GM21619 (cell line): Measurements from ENCODE around the gene FZR1.
A peak's percentile ranks its signal among the peaks of the same experiment; 100 is the strongest.

Source experiments
- ATAC-seq: cut with Tn5 transposase; IDR thresholded peaks from one replicate; pipeline ENCODE4 v1.9.1; 2021; ENCODE audit not compliant: unreplicated experiment

FZR1 gene

DNA sequence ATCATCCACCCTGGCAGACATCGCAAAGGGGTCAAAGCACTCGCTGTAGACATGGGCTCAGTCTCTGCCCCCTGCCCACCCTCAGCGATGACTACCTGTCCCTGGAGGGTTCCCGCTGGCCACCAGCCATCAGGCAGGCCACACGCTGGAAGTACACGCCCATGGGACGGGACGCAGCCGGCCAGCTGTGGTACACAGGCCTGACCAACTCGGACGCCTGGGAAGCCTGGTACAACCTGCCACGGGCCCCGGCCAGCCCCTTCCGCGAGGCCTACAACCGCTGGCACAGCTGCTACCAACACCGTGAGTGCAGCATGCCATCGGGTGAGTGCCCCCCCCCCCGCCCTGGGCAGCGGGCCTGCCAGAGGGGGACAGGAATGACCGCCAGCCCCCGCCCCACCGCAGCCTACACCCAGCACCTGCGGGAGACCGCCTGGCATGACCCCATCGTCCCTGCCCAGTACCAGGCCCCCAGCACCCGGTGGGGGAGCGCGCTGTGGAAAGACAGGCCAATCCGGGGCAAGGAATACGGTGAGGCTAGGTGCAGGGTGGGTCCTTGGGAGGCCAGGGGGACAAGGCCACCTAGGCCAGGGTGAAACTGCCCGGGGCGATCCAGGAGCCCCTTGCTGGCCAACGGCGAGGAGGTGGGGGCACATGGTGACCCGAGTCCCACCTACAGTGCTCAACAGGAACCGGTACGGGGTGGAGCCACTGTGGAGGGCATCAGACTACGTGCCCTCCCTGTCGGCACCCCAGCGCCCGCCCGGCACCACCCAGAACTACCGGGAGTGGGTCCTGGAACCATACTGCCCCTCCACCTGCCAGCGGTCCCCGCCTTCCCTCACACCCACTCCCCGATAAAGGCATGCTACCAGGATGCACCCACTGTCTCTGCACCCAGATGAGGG, 37.3 kb downstream of the FZR1 start:
- no peak for ATAC-seq

DNA sequence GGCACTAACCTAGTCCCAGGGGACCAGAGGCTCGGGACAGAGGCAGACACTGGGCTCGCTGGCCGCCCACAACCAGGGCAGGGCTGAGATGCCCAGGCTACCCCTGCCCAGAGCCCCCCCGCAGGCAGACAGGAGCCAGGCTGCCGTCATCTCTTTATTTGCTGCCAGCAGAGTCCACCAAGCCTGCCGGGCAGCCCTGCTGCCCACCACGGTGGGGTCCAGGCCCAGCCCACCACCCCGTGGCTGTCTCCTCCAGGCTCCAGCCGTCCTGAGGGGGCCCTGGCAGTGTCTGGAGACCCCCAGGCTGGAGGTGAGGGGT, 37.9 kb downstream of the FZR1 start:
- no peak for ATAC-seq

DNA sequence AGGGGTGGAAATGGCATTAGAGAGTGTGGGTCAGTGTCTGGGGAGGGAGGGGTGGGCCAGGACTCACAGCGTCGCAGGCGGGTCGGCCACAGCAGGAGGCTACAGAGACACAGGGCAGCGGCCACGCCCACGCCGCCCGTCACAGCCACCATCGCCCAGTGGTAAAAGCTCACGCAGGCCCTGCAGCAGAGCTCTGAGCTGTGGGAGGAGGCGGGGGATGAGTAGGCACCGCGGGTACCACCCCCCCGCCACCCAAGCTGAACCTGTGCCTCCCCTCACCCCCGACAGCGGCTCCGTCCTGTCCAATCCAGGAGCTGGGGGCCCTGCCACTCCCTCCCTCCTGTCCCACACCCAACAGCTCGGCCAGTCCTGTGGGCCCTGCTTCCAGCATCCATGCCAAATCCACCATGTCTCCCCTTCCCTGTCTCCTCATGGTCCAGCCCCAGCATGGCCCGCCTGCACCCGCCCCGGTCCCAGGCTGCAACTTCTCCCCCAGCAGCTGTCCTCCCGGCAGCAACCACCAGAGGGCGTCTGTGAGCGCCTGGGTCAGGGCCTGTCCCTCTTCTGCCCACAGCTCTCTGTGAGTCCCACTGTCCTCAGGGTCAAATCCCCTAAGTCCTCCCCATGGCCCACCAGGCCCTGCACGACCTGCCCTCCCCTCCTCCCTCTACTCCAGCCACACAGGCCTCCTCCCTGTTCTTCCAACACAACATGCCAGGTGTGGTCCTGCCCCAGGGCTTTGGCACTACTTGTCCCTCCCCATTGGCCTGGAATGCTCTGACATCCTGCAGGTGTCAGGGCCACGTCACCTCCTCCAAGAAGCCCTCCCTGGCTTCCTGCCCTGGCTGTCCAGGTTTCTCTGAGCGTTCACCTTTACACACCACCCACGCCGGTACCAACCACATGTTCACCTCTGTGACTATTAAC, 38.9 kb downstream of the FZR1 start:
- no peak for ATAC-seq

DNA sequence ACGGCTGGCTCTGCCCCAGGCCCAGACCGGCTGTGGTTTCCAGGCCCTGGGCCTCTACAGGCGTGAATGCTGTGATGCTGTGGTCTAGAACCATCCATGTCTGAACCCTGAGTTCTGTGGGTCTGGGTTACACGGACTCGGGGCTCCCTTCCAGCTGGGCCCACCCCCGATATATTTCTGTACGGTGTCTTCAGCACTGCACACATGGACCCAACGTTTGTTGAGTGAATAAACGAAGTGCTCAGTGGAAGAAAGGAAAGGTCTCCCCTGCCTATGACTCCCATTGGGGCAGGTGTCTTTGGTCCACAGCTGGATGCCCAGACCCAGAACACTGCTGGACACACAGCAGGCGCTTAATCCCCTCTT, 39.5 kb downstream of the FZR1 start:
- ATAC-seq, result no peak

DNA sequence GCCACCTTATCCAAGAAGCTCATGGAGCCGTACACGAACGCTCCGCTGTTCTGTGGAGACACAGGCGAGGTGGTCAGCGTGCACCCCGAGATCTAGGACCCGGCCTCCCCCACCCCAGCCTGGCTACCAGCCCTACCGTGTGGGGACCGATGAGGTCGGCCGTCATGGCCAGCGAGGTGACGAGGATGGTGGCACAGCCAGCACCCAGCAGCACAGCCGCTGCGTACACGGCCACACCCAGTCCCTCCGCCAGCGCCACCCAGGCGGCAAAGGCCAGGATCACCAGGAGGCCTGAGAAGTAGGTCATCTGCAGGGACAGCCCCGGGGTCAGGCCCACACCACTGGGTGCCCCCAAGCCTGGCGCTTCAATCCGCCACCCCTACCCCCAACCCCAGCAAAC, 40.0 kb downstream of the FZR1 start:
- ATAC-seq, result no peak

DNA sequence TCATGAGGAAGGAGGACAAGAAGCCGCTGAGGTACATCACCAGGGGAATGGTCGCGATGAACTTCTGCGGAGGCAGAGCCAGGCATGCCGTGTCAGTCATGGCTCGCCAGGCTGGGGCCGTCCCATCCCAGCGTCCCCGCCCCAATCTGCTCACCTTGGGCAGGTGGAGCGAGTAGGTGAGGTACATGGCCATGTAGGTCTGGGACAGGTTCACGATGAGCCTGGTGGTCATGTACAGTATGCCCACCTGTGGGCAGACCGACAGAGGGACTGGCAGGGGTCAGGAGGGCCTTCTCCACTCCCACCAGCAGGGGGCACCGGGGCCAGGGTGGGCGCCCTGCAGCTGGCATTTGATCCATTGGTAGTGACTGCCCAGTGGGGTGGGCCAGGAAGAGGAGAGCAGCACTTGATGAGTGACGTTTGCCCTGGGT, 41.2 kb downstream of the FZR1 start:
- ATAC-seq, result no peak

DNA sequence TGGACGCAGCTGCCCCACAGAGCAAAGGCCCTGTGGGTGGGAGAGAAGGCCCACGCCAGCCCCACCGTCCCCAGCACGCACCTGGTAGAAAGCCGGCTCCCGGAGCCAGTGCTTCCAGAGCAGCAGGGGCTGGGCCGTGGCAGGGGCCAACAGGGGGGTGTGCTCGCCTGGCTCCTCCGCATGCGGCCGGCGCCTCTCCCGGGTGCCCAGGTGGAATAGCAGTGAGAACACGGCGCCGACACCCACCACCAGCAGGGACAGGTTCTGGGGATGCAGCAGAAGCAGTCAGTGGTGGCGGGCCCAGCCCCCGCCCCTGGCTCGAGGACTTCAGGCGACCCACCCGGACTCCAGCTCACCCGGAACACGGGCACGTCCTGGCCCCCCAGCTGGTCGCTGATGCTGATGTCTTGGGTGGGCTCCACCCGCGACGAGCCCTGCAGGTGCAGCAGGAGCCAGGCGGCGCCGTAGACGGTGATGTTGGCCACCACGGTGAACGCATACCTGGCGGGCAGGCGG, 41.7 kb downstream of the FZR1 start:
- no peak for ATAC-seq

DNA sequence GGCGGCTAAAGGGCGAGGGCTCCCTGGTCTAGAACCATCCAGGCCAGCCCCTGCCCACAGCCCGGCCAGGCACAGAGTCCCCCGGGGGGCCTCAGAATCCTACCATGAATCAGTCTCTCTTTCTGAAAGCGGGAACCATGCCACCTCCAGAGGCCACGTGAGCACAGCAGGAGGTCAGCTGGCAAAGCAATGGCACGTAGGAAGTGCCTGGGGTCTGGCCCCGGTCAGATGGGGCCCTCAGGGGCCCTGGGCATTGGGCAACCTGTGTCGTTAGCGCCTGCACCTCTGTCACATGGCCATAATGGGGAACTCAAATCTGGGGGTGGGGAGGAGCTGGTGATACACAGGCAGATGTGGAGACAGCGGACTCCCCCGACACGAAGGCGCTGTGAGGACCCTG, 42.5 kb downstream of the FZR1 start:
- ATAC-seq, result no peak

DNA sequence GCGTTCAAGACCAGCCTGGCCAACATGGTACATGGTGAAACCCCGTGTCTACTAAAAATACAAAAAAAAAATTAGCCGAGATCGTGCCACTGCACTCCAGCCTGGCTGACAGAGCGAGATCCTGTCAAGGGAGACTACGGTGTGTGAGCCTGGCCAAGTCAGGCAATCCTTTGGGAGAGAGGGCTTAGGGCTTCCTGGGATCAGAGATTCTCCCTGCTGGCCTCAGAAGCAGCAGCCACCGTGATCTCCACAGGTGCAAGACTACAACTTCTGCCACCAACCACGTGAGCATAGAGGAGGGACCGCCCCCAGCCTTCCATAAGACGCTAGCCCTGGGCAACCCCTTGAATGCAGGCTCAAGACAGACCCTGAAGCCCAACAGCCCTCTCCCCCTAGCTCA, 43.7 kb downstream of the FZR1 start:
- no peak for ATAC-seq

DNA sequence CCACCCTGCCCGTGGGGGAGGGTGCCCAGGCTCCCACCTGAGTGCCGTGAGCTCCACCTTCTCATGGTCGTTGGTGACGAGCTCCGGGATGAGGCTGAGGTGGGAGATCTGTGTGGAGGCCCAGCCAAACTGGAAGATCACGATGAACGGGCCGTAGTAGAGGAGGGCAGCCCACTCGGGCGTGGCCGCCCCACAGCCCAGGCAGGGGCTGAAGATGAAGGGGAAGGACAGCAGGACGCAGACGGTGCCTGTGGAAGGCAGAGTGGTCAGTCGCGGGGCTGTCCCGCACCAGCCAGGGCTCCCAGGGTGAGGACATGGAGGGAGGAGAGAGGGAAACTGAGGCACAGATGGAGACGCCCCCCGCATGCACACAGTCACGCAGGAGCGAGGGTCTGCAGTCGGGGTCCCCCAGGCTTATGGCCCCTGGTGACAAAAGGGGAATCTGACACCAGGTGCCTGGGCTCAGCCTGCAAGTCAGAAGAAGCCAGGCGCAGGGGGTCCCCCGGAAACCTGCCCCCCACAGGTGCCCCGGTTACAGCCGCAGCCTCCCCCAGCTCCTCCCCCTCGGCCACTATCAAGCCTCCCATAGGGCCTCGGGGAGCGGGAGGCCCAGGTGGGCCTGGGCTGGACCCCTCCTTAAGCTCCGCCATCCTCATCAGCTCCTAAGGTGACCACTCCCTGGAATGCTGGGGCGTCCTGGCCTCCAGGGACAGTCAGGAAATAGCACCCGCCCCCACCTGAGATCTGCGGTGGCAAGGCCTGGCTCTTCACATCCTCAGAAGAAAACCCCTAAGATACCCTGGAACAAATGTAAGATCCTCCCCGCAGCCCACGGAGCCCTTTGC, 45.1 kb downstream of the FZR1 start:
- ATAC-seq, result no peak

DNA sequence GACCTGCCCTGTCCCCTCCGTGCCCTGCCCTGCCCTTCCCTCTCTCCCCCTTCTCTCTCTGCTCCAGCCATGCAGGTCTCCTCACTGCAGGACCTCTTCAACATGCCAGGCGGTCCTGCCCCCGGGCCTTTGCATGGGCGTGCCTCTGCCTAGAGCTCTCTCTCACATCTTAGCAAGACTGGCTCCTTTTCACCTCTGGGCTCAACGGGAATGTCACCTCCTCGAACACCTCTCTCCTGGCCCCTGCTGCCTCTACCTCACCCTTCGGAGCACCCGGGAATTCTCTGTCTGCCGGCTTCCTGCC, 45.6 kb downstream of the FZR1 start:
- ATAC-seq, result no peak

DNA sequence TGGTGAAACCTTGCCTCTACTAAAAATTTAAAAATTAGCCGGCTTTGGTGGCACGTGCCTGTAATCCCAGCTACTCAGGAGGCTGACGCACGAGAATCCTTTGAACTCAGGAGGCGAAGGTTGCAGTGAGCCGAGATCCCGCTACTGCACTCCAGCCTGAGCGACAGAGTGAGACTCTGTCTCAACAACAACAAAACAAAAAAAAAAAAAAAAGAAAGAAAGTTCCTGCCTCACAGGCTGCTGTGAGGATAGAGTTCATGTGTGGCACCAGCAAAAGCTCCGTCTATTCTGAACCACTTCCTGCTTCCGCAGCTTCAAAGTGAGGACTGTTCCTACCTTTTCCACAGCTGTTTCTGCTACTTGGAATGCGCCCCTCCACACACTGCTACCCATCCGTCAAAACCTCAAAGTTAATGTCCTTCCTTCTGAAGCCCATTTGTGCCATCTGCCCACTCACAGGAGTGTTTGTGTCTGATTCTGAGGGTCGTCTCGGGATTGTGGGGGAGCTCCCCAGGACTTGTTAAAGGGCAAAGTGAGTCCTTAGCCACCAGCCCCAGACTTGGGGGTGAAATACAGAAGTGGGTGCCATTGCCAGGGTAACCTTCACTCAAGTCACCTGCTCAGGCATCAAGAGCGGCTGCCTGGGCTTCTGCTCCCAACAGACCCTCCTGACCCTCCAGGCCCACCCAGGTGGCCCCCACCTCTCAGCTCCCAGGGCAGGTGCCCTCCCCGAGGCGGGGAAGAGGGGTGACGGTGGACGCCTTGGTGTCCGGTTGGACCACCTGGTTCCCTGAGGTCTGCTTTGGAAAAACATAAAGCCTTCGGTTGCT, 48.4 kb downstream of the FZR1 start:
- no peak for ATAC-seq

DNA sequence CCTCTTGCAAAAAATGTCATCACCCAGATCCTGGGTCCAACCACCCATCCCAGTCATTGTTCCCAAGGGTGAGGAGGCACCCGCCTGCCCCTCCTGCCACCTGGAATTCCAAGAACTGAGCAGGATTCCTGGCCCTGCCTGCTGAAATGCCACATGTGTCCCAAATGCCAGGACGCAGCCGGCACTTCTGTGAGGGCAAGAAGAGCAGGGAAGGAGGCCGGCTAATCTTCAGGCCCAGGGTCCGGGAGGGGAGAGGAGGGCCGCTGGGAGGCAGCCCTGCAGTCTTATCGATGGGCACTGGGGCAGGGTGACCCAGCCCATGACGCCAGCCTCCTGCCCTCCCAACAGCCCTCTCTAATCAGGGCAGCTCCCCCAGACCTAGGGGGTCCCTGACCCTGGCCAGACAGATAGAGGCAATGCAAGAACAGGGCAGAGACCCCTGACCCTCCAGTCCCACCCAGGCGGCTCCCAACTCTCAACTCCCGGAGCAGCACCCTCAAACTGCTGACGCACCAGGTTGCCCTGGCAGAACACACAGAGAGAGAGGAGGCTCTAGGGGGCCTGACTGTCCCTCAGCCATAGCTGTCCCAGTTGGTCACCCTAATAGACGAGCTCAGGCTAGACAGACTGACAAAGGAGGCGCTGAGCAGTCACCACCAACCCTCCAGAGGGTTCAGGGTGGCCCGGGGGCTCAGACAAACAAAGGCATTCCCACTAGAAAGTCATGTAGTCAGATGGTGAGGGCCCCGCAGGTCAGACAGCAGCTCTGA, 49.7 kb downstream of the FZR1 start:
- no peak for ATAC-seq

DNA sequence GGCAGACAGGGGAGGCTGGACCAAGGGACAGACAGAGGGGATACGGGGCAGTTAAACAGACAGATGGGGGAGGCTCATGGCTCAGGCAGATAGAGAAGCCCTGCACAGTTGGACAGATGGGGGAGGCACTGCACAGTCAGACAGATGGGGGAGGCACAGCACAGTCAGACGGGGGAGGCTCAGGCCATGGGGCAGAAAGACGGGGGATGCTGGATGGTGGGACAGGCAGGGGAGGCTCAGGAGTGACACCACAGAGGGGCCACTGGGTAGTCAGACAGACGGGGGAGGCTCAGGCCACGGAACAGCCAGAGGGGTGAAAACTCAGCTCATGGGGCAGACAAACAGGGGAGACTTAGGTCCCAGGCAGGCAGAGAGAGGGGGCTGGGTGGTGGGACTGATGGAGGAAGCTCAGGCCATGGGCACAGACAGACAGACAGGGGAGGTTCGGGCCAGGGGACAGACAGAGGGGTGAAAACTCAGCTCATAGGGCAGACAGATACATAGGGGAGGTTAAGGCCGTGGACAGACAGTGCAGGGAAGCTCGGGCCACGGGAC, 50.4 kb downstream of the FZR1 start:
- no peak for ATAC-seq

DNA sequence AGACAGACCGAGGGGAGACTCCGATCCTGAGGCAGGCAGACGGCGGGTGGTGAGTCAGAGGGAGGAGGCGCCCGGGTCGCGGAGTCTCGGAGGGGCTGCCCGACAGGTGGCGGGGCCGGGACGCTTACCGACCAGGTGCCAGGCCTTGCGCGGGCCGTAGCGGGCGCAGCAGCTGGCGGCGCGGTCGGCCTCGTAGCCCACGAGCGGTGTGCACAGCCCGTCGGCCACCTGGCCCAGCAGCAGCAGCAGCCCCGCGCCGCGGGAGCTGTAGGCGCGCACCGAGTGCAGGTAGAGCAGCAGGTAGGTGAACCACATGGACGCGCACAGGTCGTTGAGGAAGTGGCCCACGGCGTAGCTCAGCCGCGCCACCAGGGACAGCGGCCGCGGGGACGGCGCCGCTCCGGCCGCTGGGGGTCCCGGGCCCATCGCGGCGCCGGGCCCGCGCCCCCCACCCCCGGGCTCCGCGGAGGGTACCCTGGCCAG, 50.9 kb downstream of the FZR1 start:
- peak; percentile 12 for ATAC-seq

DNA sequence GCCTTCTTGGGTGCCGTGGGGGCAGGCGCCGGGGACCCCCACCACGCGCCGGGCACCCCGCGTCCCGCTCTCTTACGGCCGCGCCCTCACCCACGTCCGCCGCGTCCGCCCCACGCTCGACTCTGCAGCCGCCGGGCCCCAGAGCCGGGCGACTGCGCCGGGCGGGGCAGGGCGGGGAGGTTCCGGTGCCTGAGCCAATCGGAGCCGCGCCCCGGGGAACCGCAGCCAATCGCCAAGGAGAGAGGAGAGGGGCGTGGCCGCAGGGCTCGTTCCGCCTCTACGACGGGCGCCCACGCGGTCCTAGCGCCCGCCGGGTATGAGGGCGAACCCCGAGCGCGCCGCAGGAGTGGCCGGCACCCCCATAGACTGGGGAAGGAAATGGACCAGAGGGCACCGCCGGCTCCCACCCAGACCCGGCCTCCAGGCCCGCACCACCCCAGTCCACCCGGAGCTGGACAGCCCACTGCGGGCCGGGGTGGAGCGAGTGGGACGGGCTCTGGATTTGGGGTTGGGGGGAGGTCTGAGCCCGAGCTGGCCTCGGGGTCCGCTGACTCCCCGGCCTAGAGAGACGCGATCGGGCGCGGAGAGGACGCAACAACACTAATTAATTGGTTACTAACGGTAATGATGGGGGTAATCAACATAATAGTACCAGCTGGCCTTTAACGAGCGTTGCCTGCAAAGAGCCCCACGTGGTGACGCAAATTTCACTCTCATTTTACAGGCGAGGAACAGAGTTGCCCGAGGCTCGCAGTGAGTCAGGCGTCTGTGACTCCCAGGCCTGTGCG, 51.5 kb downstream of the FZR1 start, which contains the start of gene MFSD12:
Gene MFSD12, minus strand, starts transcription at position 126 of the 788 bp plus-strand sequence. CDS start 183 bp downstream, outside the sequence.
- peak; percentile 80 for ATAC-seq

DNA sequence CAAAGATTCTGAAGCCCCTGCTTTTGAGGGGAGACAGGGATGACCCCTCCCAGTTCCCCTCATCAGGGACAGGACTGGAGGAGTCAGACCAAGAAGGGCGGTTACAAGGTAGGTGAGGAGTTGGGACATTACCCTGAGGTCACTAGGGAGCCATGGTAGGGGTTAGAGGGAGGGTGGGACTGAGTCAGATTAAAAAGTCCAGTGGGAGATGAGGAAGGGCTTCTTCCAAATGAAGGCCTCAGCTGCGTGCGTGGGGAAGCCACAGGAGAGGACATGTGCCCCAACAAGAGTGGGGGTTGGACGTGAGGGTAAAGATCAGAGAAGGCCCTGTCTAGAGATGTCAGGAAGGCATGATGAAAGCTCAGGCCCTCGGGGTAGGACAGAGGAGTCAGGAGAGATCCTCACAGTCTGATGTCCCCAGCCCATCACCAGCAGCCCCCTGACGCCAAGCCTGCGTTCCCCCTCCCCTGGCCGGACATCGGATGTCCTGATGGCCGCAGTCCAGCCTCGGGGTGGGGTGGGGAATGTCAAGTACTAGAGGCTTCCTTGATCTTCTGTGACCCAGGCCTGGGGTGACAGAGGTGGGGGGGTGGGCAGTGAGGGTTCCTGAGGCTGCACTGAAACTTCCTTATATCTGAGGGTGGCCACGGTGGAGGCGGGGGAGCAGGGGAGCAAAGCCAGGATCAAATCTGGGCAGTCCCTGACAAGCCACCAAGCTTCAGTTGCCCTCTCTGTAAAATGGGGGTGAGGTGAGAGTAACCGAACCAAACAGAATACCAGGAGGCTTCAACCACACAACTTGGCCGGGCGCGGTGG, 57.8 kb downstream of the FZR1 start:
- no peak for ATAC-seq
